CD4-positive, alpha-beta T cell treated with Interleukin-12 subunit alpha and Interleukin-12 subunit beta, for 1 hour (primary cell): ENCODE measurements around the gene DCAF8.
"Not testable (repeated sequence)": the region's sequence is repeated elsewhere in the genome, so short reads cannot be mapped to it uniquely, and the experiment has no call there.

Experiments used
- DNase-seq: peaks from one replicate; pipeline ENCODE4 v3.0.0-alpha.2; 2020

The DCAF8 gene

GRCh38 chr1:160261893-160262794, at the start of gene DCAF8:
DCAF8 (minus strand) TSS chr1:160262549; CDS start chr1:160244008, 18,541 bp downstream.
- peak; percentile 98 for DNase-seq

GRCh38 chr1:160309571-160309970, 47.2 kb upstream of the DCAF8 start:
- DNase-seq, result no peak

GRCh38 chr1:160309185-160309557, 46.8 kb upstream of the DCAF8 start:
- DNase-seq, result no peak

- no peak for DNase-seq
Observed at GRCh38 chr1:160308451-160309184, 46.3 kb upstream of the DCAF8 start.

- DNase-seq, result no peak
Observed at GRCh38 chr1:160307118-160307791, 44.9 kb upstream of the DCAF8 start.

- DNase-seq, result no peak
Observed at GRCh38 chr1:160300173-160300572, 37.8 kb upstream of the DCAF8 start.

GRCh38 chr1:160296036-160296435, 33.7 kb upstream of the DCAF8 start:
- no peak for DNase-seq

GRCh38 chr1:160293020-160293968, 30.9 kb upstream of the DCAF8 start:
- no peak for DNase-seq

- peak; percentile 81 for DNase-seq
Observed at GRCh38 chr1:160291248-160292220, 29.2 kb upstream of the DCAF8 start.

GRCh38 chr1:160287769-160288168, 25.4 kb upstream of the DCAF8 start:
- not testable (repeated sequence) for DNase-seq

GRCh38 chr1:160285506-160285905, 23.2 kb upstream of the DCAF8 start:
- DNase-seq, result no peak

GRCh38 chr1:160284782-160285344, 22.5 kb upstream of the DCAF8 start, which contains the start of gene PEX19:
PEX19 (minus strand) TSS chr1:160285133; CDS start chr1:160285124, 9 bp downstream.
- peak; percentile 93 for DNase-seq

GRCh38 chr1:160284220-160284781, 22.0 kb upstream of the DCAF8 start:
- peak; percentile 14 for DNase-seq

GRCh38 chr1:160282807-160283206, 20.5 kb upstream of the DCAF8 start:
- no peak for DNase-seq

- no peak for DNase-seq
Observed at GRCh38 chr1:160277987-160278386, 15.6 kb upstream of the DCAF8 start.

- no peak for DNase-seq
Observed at GRCh38 chr1:160277330-160277729, 15.0 kb upstream of the DCAF8 start.

- no peak for DNase-seq
Observed at GRCh38 chr1:160271025-160271424, 8.7 kb upstream of the DCAF8 start.

GRCh38 chr1:160267284-160267991, 5.1 kb upstream of the DCAF8 start:
- no peak for DNase-seq

- no peak for DNase-seq
Observed at GRCh38 chr1:160264795-160265307, 2.5 kb upstream of the DCAF8 start.
